ENCODE measurements around the gene ACHE.
"Not testable (repeated sequence)": the region's sequence is repeated elsewhere in the genome, so short reads cannot be mapped to it uniquely, and the experiment has no call there.

ACHE gene

DNA sequence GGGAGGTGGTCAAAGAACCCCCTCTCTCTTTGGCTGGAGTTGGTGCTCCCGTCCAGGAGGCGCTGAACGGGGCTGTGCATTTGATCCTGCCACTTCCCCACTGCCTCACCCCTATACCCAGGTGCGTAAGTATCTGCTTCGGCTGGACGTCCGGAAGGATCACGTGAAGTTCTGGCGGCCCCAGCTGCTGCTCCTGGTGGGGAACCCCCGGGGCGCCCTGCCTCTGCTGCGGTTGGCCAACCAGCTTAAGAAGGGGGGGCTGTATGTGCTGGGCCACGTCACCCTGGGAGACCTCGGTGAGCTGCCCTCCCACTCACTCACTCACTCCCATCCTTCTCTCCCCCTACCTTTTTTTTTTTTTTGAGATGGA lies 34.1 kb downstream of the ACHE start:
- DNase-seq (ENCODE audit: low spot score), result no peak

DNA sequence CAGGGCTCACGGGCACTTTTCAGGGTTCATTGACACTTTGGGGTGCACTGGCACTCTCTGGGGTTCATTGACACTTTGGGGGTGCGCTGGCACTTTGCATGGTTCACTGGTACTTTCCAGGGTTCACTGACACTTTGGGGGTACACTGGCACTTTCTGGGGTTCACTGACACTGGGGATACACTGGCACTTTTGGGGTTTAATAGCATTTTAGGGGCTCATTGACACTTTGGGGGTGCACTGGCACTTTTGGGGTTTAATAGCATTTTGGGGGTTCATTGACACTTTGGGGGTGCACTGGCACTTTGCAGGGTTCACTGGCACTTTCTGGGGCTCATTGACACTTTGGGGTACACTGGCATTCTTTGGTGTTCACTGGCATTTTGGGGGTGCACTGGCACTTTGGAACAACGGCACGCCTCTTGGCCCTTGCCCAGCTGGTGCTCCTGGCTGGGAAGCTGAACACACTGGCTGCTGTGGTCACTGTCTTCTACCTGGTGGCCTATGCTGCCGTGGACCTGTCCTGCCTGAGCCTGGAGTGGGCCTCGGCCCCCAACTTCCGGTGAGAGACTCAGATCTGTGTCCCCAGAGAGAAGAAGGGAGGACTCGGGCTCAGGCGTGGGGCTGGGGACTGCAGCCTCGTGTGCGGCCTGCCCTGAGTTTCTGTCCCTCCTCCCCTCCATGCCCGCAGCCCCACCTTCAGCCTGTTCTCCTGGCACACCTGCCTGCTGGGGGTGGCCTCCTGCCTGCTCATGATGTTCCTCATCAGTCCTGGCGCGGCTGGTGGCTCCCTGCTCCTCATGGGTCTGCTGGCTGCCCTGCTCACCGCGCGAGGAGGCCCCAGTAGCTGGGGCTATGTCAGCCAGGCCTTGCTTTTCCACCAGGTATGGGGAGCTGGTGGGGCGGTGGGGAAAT lies 34.7 kb downstream of the ACHE start:
- DNase-seq (ENCODE audit: low spot score), result no peak

DNA sequence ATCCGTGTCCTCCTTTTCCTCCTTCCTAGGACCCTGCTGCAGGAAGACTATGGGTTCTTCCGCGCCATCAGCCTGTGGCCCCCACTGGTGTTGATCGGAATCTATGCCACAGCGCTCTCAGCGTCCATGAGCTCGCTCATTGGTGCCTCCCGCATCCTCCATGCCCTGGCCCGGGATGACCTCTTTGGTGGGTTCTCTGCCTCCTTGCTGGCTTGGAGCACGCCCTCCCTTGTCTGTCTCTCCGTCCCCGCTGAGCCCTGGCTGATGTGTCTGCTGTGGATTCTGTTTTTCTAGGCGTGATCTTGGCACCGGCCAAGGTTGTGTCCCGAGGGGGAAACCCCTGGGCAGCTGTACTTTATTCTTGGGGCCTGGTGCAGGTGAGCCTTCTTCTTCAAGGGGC lies 35.8 kb downstream of the ACHE start:
- no peak for DNase-seq (ENCODE audit: low spot score)

DNA sequence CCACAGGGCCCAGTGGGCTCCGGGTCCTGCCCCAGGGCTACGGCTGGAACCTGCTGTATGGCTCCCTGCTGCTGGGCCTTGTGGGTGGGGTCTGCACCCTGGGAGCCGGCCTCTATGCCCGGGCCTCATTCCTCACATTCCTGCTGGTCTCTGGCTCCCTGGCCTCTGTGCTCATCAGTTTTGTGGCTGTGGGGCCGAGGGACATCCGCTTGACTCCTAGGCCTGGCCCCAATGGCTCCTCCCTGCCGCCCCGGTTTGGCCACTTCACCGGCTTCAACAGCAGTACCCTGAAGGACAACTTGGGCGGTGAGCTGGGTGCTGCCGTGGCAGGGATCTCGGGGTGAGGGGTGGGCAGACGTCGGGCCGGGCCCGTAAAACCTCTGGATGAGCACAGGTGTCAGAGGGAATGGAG lies 38.8 kb downstream of the ACHE start:
- DNase-seq (ENCODE audit: low spot score), result no peak

DNA sequence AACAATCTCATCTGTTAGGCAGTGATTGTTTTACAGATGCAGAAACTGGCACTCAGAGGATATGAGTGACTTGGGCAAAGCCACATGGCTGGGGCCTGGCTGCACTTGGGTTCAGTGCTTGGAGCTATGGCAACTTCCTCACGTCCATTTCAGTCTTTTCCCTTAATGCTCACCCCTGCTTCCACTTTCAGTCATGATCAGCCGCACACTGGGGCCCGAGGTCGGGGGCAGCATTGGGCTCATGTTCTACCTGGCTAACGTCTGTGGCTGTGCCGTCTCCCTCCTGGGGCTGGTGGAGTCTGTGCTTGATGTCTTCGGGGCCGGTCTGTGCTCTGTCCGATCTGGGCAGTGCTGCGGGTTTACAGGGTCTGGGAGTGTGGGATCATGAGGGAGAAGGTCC lies 40.2 kb downstream of the ACHE start:
- no peak for DNase-seq (ENCODE audit: low spot score)

DNA sequence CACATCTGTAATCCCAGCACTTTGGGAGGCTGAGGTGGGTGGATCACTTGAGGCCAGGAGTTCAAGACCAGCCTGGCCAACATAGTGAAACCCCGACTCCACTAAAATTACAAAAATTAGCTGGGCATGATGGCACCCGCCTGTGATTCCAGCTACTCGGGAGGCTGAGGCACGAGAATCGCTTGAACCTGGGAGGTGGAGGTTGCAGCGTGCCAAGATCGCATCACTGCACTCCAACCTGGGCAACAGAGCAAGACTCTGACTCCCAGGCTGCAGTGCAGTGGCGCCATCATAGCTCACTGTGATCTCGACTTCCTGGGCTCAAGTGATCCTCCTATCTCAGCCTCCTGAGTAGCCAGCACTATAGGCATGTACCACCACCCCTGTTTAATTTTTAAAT lies 40.8 kb downstream of the ACHE start:
- DNase-seq (ENCODE audit: low spot score), result not testable (repeated sequence)

DNA sequence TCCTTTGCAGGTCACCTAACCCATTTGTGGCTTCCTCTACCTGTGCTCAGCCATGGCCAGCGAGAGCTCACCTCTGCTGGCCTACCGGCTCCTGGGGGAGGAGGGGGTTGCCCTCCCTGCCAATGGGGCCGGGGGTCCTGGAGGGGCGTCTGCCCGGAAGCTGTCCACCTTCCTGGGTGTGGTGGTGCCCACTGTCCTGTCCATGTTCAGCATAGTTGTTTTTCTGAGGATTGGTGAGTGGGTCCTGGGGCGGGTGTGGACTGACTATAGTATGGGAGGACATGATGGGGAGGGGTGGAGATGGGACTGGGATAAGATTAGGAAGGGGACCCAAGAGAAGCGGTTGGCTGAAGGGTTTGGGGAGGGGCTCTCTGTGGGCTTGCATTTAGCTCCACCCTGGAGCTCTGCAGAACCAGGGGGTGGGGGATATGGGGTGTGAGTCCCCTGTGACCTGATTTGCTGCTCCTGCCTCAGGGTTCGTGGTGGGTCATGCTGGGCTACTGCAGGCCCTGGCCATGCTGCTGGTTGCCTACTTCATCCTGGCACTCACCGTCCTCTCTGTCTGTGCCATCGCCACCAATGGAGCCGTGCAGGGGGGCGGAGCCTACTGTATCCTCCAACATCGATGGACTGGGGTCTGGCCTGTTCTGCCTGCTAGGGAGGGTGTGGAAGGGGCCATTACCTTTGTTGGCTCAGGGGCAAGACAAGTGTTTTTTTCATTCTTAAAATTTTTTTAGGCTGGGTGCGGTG lies 41.4 kb downstream of the ACHE start:
- no peak for DNase-seq (ENCODE audit: low spot score)

DNA sequence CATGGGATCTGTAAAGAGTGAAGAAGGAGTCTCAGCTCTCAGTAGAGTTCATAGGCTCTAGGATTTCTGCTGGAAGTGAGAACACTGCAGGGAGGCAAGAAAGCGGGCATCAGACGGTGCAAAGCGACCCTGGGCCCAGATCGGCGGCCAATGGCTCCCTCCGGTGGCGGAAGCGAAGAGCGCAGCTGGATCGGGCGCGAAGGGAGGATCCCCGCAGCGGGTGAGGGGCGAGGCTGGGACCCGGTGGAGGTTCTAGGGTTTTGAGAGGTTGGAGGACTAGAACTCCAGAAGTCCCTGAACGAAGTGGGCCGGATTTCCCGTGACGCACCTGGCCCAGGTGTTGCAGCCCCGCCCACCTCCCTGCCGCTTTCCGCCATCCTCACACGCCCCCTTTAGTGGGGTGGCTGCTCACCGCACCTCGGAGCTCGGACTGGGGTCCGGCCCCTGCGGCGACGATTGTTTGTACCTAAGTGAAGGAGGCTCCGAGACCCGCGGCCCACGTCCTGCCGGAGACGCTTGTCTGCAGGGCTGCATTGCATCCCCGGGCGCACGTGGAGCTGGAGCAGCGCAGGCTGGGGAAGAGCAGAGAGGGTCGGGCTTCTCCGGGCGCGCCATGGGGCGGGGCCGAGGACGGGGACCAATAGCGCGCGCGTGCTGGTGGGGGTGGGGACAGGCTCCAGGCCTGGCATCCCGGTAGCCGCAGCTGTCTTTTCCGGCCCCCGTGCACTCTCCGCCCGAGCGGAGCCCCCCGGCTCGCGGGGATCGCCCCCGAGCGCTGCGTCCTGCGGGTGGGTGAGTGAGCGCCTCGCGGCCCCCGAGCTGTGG lies 43.4 kb downstream of the ACHE start, which contains the start of gene SLC12A9:
TSS of gene SLC12A9 (plus strand) at position 666 of the 825 bp plus-strand sequence. CDS start 1,485 bp downstream, outside the sequence.
- peak; percentile 89 for DNase-seq (ENCODE audit: low spot score)

DNA sequence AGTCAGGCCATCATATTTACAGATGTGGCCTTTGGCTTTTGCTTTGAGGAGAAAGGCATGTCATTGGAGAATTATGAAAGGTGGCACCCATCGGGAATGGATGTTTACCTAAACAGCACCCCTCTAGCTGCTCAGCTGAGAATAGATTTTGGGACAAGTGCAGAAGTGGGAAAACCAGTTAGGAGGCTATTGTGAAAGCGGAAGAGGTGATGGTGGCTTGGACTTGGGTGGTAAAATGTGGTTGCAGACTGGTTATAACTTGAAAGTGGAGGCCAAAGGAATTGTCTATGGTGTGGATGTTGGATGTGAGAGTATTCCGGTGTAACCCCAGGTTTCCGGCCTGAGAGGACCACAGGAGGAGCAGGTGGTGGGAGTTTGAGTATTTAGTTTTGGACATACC lies 48.3 kb downstream of the ACHE start:
- no peak for DNase-seq (ENCODE audit: low spot score)

DNA sequence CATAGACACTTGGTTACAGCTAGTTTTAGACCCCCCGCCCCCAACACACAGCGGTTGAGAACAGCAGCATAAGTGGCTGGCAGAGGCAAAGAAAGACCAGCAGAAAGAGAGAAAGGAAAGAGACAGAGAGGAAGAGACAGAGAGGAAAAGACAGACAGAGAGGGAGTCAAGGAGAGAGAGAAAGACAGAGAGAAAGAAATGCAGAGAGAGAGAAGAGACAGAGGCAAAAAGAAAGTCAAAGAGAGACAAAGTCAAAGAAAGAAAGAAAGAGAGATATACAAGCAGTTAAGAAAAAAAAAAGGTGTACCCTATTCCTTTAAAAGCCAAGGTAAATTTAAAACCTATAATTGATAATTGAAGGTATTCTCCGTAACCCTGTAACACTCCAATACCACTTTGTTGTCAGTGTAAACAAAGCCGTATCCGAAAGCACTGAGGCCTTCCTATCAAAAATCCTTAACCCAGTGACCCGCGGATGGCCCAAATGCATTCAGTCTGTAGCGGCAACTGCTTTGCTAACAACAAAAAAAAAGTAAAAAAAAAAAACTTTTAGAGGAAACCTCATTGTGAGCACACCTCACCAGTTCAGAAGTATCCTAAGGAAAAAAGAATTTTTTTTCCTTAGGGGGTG lies 55.1 kb downstream of the ACHE start:
- no peak for DNase-seq (ENCODE audit: low spot score)

All from kidney capillary endothelial cell (primary cell).